Measurements from ENCODE around the gene ETS1. TPM values are rescaled to one million over a fixed set of nuclear protein-coding genes. Genes with fewer than 3 reads are reported as not detected.

The ETS1 gene
- 10 to 100 TPM; 70.5 to 96.0 (median 83.5) TPM for polyA plus RNA-seq (ENCODE audit: insufficient read length in 4 of 4)

GRCh38 chr11:128587415-128587814, at the start of gene ETS1:
ETS1 (minus strand) TSS chr11:128587558; CDS start chr11:128573130, 14,428 bp downstream.
- no peak for DNase-seq (ENCODE audit: low read depth in 4 of 4, low spot score in 3 of 4)

DNA sequence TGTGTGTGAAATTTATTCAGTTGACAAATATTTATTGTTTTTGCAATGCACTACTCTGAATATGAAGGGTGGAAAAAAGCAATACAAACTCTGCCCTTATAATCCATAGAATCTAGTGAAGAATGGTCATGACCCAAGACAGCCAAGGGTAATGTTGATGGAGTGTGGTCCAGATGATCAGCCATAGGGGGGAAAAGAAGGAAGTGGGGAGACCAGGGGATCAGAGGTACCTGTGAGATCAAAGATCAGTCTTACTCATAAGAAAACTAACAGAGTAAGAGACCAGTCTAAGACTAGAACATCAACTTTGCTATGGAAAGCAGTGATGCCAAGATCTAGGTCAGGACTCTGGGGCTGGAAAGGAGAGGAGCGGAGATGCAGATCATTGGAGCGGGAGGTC, 47.0 kb upstream of the ETS1 start:
- DNase-seq (ENCODE audit: low read depth in 4 of 4, low spot score in 3 of 4) = no peak

GRCh38 chr11:128633384-128633965, 46.1 kb upstream of the ETS1 start:
- DNase-seq (ENCODE audit: low read depth in 4 of 4, low spot score in 3 of 4) = no peak

DNA sequence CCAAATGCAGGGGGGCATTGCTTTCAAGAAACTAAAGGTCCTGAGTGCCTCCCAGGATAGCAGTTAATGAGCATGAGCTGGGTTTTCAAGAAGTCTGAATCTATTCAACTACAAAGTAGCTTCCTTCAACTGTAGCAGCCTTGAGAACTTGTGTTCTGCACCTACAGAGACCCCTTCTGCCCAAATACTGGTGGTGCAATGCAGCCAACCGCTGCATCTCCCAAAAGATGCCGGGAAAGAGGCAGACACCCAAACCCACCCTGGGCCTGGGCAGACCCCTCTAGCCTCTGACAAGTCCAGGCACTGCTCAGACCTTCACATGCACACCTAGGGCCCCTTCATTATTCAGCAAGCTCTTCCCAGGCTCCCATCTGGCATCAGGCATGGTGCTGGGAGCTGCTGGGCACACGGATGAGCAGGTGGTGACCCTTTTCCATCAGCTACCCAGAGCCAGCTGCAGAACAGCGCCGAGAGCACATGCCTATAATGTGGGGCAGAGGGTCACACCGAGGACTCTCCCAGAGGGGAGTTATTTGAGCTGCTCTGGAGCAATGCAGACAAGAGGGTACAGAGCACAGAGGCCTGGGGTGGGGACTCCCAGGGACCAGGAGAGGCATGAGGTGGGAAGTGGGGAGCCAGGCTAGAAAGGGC, 44.9 kb upstream of the ETS1 start:
- no peak for DNase-seq (ENCODE audit: low read depth in 4 of 4, low spot score in 3 of 4)

- peak; percentile 81 to 86 (median 82) for DNase-seq (ENCODE audit: low read depth in 4 of 4, low spot score in 3 of 4)
Measured at GRCh38 chr11:128630367-128631230, 43.2 kb upstream of the ETS1 start.

DNA sequence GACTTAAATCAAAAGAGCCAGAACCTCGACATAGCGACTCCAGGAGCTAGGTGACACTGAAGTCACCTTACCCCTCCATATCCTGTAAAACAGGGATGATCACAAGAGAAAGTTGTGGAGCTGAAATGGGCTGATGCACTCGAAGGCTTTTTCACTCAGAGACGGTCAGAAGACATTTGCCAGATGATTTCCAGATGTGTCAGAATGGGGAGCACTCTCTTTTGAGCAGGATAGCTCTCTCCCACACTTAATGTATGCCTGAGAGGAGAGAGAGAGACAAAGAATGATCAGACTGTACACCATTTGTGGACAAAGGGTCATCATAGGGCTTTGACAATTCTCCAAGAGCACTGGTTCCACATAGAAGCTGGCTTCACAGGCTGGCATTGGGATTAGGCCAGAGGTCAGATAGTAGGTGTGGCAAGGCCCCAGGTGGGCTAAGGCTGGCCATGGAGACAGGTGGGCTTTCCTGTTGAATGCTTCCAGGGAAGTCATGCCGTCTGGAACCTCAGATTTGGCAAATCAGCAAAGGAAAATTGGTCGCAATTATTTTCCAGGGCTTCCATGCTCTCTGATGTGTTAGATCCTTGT, 42.3 kb upstream of the ETS1 start:
- DNase-seq (ENCODE audit: low read depth in 4 of 4, low spot score in 3 of 4) = no peak

DNA sequence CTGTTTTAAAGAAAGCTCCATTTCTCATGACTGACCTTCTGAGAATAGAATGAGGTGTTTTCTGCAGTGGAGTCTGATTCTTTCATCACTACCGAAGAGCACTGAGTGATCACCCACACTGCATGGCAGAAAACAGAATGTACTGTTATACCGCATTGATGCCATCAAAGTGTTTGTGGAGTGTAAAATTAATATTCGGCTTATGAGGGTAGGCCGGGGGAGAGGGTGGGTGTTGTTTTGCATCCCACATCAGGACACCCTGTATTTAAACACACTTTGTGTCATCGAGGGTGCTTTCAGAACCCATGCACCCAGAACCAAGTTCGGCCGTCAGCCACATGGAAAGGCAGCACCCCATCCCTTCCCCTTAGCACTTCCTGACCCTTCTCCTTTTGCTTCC, 41.3 kb upstream of the ETS1 start:
- DNase-seq (ENCODE audit: low read depth in 4 of 4, low spot score in 3 of 4) = no peak

DNA sequence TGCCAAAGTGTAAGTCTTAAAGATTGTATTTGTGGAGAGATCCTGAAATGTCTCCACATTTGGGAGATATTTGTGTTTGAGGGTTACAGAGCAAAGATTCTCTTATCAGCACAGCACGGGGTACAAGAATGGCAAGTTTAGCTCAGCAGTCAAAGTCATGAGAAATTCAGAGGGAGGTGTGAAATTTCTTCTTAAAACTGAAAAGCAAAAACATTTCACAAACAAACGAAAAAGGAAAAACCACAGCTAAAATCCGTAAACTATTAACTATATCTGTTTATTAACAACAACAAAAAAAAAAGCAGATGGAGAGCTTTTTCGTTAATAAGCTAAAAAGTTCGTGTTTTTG, 40.9 kb upstream of the ETS1 start:
- DNase-seq (ENCODE audit: low read depth in 4 of 4, low spot score in 3 of 4) = no peak

- DNase-seq (ENCODE audit: low read depth in 4 of 4, low spot score in 3 of 4) = no peak
Measured at GRCh38 chr11:128627666-128628324, 40.4 kb upstream of the ETS1 start.

GRCh38 chr11:128626913-128627665, 39.7 kb upstream of the ETS1 start:
- DNase-seq (ENCODE audit: low read depth in 4 of 4, low spot score in 3 of 4) = no peak

DNA sequence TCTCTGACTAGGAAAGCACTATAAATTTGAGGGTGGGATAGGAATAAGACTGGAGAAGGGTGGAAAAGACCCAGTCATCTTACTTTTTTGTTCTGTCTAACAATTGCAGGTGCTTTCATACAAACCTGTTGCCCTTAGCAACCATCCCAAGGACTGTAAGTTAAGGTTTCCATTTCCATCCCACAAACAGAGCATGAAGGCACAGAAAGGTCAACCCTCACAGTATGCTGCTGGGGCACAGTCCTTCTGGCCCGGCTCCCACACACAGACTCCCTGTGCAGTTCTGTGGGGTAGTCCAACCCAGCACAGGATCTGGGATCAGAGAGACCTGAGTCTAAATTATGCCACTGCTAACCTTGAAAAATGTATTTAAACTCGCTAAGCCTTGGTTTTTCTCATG, 38.4 kb upstream of the ETS1 start:
- DNase-seq (ENCODE audit: low read depth in 4 of 4, low spot score in 3 of 4) = no peak

DNA sequence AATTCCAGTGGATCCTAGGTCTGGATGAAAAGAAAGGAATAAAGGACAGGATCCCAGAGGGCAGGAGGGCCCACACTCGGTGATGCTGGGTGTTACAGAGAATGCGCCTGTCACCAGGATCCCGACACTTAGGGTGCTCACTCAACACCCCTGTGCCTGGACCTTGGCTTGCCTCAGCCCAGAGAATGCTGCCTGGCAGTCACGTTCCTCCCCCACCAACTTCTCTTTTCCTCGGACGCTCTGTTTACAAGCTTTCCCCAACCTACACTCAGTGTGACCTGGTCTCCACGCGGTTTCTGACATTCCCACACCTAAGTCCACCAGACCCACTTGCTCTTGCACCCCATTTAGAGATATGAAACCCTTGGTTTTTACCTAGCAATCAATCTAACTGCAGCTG, 38.0 kb upstream of the ETS1 start:
- no peak for DNase-seq (ENCODE audit: low read depth in 4 of 4, low spot score in 3 of 4)

DNA sequence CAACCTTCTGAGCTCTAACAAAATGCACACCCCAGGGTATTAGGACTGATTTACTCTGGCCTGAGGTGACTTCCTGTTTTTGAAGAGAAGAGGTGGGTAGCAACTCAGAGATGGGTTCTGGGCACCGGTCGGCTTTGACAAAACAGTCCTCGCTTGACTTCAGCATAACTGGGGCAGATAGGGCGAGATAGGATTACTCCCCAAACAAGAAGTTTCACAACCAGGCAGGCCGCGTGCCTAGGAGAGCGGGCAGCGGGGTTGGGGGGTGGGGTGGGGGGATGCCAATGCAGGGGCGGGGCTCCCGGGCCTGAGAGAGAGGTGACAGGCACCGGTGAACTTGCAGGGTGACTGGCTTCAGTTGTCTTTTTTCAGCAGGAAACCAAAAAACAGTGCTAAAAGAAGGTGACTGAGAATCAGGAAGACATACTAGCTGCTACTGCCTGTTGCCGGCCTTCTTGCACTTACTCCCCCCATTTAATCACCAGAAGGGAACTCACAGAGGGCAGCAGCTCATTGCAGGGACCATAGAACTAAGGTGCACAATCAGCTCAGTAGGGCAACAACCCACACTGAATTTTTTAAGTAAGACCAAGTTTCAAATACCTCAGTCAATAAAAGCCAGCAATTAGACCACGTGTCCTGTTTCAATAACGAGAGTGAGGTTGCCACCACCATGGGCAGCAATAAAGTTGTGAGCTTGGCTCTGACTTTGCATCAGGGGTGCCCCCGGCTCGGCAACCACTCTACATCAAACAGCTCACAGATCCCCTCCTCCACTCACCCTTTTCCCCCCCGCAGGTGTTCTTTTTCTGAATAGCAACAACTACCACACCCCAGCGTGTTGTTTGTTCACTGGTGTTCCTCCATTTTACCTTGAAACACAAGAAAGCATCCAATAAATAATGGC, 37.2 kb upstream of the ETS1 start:
- no peak for DNase-seq (ENCODE audit: low read depth in 4 of 4, low spot score in 3 of 4)

DNA sequence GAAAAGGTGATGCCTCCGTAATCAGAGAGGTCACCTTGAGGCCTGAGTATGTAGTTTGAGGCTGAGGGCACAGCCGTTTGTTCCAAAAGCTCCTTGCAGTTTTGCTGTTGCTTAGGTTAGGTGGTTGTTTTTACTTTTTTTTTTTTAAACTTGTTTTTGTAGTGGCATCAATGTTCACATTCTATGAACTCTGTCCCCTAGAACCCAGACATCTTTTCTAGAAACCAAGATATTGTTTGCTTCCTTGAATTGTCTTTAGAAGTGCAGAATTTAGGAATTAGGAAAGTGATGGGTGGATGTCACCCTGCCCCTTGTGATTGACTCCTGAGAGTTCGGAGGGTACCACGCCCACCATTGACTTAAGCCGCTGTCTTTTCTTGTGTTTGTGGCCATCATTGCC, 35.7 kb upstream of the ETS1 start:
- DNase-seq (ENCODE audit: low read depth in 4 of 4, low spot score in 3 of 4) = no peak

DNA sequence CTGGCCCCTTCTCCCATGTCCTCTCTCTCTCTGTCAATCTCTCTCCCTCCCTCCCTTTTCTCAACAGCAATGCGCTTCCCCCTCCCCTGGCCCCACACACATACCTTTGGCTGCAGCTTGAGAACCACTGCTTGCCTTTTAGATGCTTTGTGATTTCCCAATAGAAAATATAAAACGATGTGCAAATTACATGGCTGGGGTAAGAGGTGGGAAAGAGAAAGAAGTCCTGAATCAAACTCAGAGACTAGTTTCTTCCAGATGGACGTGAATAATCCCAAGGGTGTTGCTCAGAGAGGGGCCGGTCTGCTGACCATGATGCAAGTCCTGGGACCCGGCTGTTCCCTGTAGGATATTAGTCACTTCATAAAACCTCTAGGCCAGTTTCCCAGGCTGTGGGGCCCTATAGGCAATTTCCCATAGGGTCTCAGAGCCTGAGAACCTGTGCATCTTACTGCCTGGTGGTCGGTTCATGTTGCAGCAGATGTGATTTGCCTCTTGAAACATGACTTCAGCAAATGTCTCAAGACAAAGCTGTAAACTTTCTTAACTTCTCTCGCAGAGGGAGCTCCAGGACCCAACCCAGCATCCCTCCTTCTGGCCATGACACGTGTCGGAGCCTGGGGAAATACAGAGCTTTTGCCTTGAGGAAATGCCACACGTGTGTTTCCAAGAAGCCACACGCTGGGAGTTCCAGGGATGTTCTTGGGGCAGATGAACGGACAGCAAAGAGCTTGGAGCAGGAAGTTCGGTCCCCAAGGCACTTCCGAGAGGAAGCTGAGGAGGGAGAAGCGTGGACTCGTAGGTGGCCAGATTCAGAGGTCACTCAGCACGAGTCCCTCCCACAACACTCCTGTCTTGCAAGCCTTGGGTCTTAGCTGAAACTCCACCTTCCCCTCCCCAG, 34.5 kb upstream of the ETS1 start:
- no peak for DNase-seq (ENCODE audit: low read depth in 4 of 4, low spot score in 3 of 4)

DNA sequence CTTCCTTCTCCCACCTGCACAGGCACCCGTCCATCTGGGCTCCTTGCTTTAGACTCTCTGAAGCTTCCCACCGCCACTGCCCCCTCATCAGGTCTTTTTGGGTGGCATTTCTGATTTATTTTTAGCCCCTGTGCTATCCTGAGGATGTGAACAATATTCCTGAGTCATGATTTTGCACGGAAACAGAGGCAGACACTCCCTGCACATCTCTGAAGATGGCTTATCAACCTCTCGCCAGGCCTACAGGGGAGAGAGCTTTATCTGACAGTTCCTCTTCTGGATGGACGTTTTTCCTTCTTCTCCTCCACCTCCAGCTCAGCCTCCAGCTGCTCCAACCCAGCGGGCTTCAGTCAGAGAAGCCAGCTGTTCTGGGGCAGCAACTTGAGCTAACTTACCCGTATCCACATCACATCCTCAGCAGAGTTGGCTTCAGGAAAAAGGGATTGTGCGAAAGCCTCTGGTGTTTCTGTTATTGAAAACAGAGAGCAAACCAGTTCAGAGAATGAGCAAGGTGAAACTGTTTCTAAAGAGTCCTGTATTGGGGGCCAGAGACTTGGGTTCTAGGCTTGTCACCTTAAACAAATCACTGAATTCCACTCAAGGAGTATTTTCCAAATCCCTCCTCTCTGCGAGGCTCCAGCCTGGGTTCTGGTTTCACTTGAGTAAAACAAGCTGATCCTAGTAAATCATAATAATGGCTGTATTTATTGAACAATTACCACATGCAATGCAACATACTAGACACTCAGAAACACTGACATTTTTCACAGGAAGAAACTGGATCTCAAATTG, 33.1 kb upstream of the ETS1 start:
- no peak for DNase-seq (ENCODE audit: low read depth in 4 of 4, low spot score in 3 of 4)

DNA sequence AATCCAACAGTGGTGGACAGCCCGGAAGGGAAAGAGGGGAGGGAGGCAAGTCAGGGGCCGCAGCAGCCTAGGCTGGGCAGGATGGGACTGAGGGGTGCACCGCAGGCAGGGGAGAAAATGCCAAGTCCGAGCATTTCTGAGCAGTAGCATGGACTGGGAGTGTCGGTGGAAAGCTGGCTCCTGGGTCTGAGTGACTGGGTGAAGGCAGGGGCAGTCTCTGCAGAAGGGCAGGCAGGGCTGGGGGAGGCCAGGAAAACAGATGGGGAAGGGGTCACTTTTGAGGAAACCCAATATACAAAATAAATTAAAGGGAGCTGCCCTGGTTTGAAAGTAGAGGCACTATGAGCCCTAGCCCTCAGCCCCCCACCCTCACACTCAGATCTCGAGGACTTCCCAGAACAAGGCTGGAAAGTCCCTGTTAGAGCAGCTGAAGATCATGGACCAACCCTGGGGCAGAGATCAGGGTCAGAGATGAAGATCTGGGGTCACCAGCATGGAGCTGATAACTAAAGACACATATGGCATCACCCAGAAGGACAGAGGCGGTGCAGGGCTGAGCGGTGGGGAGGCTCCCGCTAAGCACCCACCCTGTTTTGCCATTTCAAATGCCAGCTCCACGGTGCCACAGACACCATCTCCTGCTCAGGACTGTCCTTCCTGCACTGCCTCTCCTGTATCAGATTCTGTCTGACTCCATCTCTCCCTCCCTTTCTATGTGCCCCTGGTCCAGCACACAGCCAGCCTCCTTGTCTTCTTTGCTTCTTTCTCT, 32.4 kb upstream of the ETS1 start:
- no peak for DNase-seq (ENCODE audit: low read depth in 4 of 4, low spot score in 3 of 4)

Measured in right renal pelvis (tissue), 4 donors.